ENCODE data around the gene PISD. TPM values are rescaled to one million over a fixed set of nuclear protein-coding genes. Genes with fewer than 3 reads are reported as not detected.

PISD gene
- total RNA-seq, 4 donors from 2014 or later = 21.4 to 34.0 (median 30.6) TPM

- H3K27me3 ChIP-seq = no peaks in the 10 kb centered on the region
- TF ChIP-seq, protein P1, sequence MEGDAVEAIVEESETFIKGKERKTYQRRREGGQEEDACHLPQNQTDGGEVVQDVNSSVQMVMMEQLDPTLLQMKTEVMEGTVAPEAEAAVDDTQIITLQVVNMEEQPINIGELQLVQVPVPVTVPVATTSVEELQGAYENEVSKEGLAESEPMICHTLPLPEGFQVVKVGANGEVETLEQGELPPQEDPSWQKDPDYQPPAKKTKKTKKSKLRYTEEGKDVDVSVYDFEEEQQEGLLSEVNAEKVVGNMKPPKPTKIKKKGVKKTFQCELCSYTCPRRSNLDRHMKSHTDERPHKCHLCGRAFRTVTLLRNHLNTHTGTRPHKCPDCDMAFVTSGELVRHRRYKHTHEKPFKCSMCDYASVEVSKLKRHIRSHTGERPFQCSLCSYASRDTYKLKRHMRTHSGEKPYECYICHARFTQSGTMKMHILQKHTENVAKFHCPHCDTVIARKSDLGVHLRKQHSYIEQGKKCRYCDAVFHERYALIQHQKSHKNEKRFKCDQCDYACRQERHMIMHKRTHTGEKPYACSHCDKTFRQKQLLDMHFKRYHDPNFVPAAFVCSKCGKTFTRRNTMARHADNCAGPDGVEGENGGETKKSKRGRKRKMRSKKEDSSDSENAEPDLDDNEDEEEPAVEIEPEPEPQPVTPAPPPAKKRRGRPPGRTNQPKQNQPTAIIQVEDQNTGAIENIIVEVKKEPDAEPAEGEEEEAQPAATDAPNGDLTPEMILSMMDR (IDR thresholded peaks at IDR 0.05) = no peak
- no peak for TF ChIP-seq POLR2A (IDR thresholded peaks at IDR 0.05)
- 87 to 100% methylated on average over 1 to 9 of the region's 18 CpGs for WGBS, 2 donors
- no peaks in the 10 kb centered on the region for H3K9me3 ChIP-seq
- intact Hi-C loops (cut with DNase I) = no loop called here
- no peak overlapping the region for H3K4me3 ChIP-seq
- H3K36me3 ChIP-seq = peaks cover 17 to 56% (median 23%) of the 10 kb centered on the region in 3 donors
- H3K27ac ChIP-seq = no peak overlapping the region
- no peak for DNase-seq
- peaks cover 15 to 55% (median 23%) of the 10 kb centered on the region in 3 donors for H3K4me1 ChIP-seq
These were observed 38.3 kb downstream of the PISD start for GRCh38 chr22:31623592-31624304.

GRCh38 chr22:31622980-31623379, 39.0 kb downstream of the PISD start:
- 60 to 86% methylated on average over 1 of the region's 1 CpG for WGBS, 2 donors
- no peak overlapping the region for H3K27ac ChIP-seq
- peaks cover 15 to 55% (median 23%) of the 10 kb centered on the region in 3 donors for H3K4me1 ChIP-seq
- no peak for DNase-seq
- H3K4me3 ChIP-seq = no peak overlapping the region
- intact Hi-C loops (cut with DNase I) = no loop called here
- TF ChIP-seq POLR2A (IDR thresholded peaks at IDR 0.05) = no peak
- TF ChIP-seq, protein P1 (IDR thresholded peaks at IDR 0.05) = no peak
- no peaks in the 10 kb centered on the region for H3K27me3 ChIP-seq
- H3K36me3 ChIP-seq = peaks cover 20 to 64% (median 23%) of the 10 kb centered on the region in 3 donors
- no peaks in the 10 kb centered on the region for H3K9me3 ChIP-seq

DNA sequence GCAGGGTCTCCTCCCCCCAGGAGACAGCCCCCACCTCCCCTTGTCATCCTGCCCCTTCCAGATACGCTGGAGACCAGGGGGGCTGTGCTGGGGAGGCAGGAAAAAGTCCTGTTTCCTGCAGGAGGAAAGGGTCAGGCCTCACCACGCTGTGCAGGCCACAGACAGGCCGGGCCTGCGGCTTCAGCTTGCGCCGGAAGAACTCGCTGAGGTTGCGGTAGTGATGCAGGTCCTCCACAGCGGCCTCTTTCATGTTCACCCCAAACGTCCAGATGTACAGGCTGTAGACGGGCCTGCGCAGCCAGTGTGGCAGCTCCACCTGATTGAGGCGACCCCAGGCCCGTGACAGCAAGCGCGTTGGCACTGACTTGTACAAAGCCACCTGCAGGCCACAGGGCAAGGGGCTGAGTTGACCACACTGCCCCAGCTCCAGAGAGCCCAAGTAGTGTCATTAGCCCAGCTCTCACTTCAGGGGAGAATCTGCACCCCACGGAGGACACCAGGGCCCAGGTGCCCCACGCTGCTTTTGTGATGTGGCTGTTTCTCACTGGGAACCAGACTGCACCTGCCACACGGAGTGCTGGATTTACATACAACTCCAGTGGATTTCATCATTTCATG, 40.4 kb downstream of the PISD start:
- H3K27me3 ChIP-seq = no peaks in the 10 kb centered on the region
- no peak for TF ChIP-seq POLR2A (IDR thresholded peaks at IDR 0.05)
- TF ChIP-seq, protein P1 (IDR thresholded peaks at IDR 0.05) = no peak
- H3K4me1 ChIP-seq = peaks cover 11 to 47% (median 18%) of the 10 kb centered on the region in 3 donors
- H3K9me3 ChIP-seq = no peaks in the 10 kb centered on the region
- WGBS, 2 donors = 80 to 88% methylated on average over 1 of the region's 19 CpGs
- intact Hi-C loops (cut with DNase I) = no loop called here
- no peak for DNase-seq
- peaks cover 24 to 77% (median 29%) of the 10 kb centered on the region in 3 donors for H3K36me3 ChIP-seq
- no peak overlapping the region for H3K4me3 ChIP-seq
- no peak overlapping the region for H3K27ac ChIP-seq

DNA sequence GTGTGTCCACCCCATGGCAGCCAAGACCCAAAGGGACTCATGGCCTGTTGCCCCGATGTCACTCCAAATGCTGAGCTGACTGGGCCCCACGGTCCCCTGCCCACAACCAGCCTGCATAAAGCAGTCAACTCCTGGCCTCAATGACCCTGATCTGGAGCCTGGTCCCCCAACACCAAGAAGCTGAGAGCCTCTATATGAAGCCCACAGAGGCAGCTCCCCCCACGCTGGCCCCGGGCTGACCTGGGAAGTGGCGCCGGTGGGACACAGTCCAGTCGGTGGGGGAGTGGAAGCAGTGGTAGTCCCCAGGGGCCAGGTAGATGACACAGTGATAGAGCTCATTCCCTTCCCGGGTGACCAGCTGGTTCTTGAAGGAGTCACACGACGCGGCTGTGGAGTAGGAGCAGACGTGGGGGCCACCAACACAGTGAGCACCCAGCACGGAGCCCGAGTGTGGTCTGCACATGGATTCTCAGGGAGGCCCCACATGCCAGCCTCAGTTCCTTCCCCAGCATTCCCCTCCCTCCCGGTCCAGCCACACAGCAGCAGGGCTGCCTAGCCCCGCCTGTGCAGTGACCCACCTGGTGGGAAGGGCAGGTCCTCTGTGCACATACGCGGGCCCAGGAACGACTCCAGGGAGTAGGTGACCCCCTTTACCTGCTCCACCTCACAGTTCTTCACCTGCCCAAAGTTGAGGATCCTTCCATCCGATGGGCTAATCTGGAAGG, 41.1 kb downstream of the PISD start:
- no peak for TF ChIP-seq POLR2A (IDR thresholded peaks at IDR 0.05)
- TF ChIP-seq, protein P1 (IDR thresholded peaks at IDR 0.05) = no peak
- WGBS, 2 donors = 76 to 87% methylated on average over 3 to 4 of the region's 20 CpGs
- intact Hi-C loops (cut with DNase I) = no loop called here
- H3K4me3 ChIP-seq = no peak overlapping the region
- H3K27ac ChIP-seq = no peak overlapping the region
- no peaks in the 10 kb centered on the region for H3K27me3 ChIP-seq
- peaks cover 24 to 83% (median 31%) of the 10 kb centered on the region in 3 donors for H3K36me3 ChIP-seq
- no peaks in the 10 kb centered on the region for H3K9me3 ChIP-seq
- no peak for DNase-seq
- peaks cover 4 to 46% (median 11%) of the 10 kb centered on the region in 3 donors for H3K4me1 ChIP-seq

All from esophagus squamous epithelium (tissue), 5 donors.